ENCODE data around the gene RALGAPA1.

RALGAPA1 gene

DNA sequence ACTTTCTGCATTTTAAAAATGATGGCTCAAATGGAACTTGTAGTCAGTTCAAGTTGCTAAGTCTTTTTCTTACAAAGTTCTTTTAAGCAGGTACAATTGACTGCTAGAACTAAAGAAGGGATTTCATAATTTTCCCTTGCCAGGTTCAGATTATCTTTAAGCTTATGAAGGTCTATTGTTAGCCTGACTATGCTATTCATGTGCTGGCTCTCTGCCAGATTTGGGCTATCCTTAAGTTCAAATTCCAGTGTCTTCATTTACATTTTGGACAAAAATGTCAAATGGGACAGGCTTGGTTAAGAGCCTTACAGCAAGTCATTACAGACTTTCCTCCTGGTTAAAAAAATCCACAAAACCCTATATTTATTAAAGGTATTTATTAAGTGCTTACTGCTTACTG, 232.8 kb downstream of the RALGAPA1 start:
- TF ChIP-seq TAF1 (IDR thresholded peaks at IDR 0.05; ENCODE audit: borderline replicate concordance, insufficient read depth, low read length) (no peak), POLR2AphosphoS5 (IDR thresholded peaks at IDR 0.05; ENCODE audit: low read depth, low read length) (no peak), FOXP2 (optimal IDR thresholded peaks at IDR 0.05; ENCODE audit: borderline replicate concordance, extremely low read depth, extremely low read length, insufficient read depth) (no peak), REST (IDR thresholded peaks at IDR 0.05; ENCODE audit: insufficient read depth in 1 of 2, low read depth in 2 of 2, low read length in 2 of 2) (no peak), SIN3A (IDR thresholded peaks at IDR 0.05; ENCODE audit: borderline replicate concordance, insufficient read depth, low read length) (no peak)

DNA sequence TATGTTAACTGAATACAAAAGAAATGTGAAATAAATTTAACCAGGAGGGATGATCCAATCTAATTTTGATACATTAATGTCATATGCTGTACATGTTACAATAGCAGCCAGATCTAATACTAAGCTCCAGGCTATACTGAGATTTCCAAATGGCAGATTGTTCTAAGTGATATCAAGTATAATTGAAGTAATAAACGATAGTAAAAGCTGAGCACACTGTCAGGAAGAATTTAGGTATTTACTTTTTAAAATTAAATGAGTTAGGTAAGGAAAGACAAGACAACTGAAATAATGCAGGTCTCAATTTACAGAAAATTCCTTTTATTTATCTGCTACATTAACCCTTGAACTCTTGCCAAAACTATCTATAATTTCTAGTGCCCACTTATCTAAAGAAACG, 235.2 kb downstream of the RALGAPA1 start:
- TF ChIP-seq SIN3A (IDR thresholded peaks at IDR 0.05; ENCODE audit: borderline replicate concordance, insufficient read depth, low read length) (no peak), TAF1 (IDR thresholded peaks at IDR 0.05; ENCODE audit: borderline replicate concordance, insufficient read depth, low read length) (no peak), REST (IDR thresholded peaks at IDR 0.05; ENCODE audit: insufficient read depth in 1 of 2, low read depth in 2 of 2, low read length in 2 of 2) (no peak), POLR2AphosphoS5 (IDR thresholded peaks at IDR 0.05; ENCODE audit: low read depth, low read length) (no peak), FOXP2 (optimal IDR thresholded peaks at IDR 0.05; ENCODE audit: borderline replicate concordance, extremely low read depth, extremely low read length, insufficient read depth) (no peak)

DNA sequence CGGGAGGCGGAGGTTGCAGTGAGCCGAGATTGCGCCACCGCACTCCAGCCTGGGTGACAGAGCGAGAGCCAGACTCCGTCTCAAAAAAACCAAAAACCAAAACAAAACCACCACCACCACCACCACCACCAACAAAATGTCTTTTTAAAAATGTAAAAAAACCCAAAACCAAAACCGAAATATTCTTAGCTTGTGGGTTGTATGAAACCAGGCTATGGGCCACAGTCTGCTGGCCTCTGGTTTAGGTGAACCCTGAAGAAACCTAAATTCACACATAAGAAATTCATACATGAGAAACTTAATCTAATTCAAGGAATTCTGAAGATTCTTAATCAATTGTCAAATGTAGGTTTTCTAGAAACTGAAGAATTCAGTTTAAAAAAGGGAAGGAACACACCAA, 237.5 kb downstream of the RALGAPA1 start:
- no peak for TF ChIP-seq TAF1 (IDR thresholded peaks at IDR 0.05; ENCODE audit: borderline replicate concordance, insufficient read depth, low read length)
- no peak for TF ChIP-seq FOXP2 (optimal IDR thresholded peaks at IDR 0.05; ENCODE audit: borderline replicate concordance, extremely low read depth, extremely low read length, insufficient read depth)
- TF ChIP-seq REST (IDR thresholded peaks at IDR 0.05; ENCODE audit: insufficient read depth in 1 of 2, low read depth in 2 of 2, low read length in 2 of 2), result no peak
- no peak for TF ChIP-seq SIN3A (IDR thresholded peaks at IDR 0.05; ENCODE audit: borderline replicate concordance, insufficient read depth, low read length)

DNA sequence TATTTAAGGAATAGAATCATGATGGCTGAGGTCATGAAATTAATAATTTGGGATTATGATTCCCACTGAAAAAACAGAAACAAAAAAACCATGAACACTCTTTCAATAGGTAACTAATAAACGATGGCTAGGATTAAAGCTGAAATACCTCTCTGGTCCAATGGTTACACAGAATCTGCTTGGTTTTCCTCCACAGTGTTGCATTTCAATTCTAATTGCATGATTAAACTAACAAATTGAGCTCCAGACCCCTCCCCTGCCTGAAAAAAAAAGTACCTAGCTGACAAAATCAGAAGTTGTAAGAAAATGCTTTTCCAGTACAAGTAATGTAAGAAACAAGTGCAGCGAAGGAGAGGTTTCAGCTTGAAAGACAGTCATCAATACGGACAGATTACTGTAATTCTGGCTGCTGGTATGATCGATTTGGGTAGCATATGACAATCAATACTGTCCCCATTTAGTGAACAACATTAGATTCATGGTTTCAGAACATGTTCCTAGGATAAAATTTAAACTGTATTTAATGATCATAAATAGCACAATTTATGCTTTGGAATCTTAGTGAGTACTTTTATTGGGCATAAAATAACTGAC, 243.1 kb downstream of the RALGAPA1 start:
- TF ChIP-seq REST (IDR thresholded peaks at IDR 0.05; ENCODE audit: insufficient read depth in 1 of 2, low read depth in 2 of 2, low read length in 2 of 2) (no peak), POLR2AphosphoS5 (IDR thresholded peaks at IDR 0.05; ENCODE audit: low read depth, low read length) (no peak), TAF1 (IDR thresholded peaks at IDR 0.05; ENCODE audit: borderline replicate concordance, insufficient read depth, low read length) (no peak)

- TF ChIP-seq SIN3A (IDR thresholded peaks at IDR 0.05; ENCODE audit: borderline replicate concordance, insufficient read depth, low read length) (no peak), TAF1 (IDR thresholded peaks at IDR 0.05; ENCODE audit: borderline replicate concordance, insufficient read depth, low read length) (no peak), FOXP2 (optimal IDR thresholded peaks at IDR 0.05; ENCODE audit: borderline replicate concordance, extremely low read depth, extremely low read length, insufficient read depth) (no peak), REST (IDR thresholded peaks at IDR 0.05; ENCODE audit: insufficient read depth in 1 of 2, low read depth in 2 of 2, low read length in 2 of 2) (no peak), POLR2AphosphoS5 (IDR thresholded peaks at IDR 0.05; ENCODE audit: low read depth, low read length) (no peak)
Measured at GRCh38 chr14:35558680-35559079, 250.4 kb downstream of the RALGAPA1 start.

Measured in PFSK-1 (cell line).